NCI-H748 (cell line): Measurements from ENCODE around the gene PHPT1.
"Not testable (repeated sequence)": the region's sequence is repeated elsewhere in the genome, so short reads cannot be mapped to it uniquely, and the experiment has no call there.

ENCODE experiments used
- DNase-seq: peaks from one replicate; lab custom pipeline; 2025; ENCODE audit not compliant: unreplicated experiment; lab: John Stamatoyannopoulos, UW

PHPT1 gene

DNA sequence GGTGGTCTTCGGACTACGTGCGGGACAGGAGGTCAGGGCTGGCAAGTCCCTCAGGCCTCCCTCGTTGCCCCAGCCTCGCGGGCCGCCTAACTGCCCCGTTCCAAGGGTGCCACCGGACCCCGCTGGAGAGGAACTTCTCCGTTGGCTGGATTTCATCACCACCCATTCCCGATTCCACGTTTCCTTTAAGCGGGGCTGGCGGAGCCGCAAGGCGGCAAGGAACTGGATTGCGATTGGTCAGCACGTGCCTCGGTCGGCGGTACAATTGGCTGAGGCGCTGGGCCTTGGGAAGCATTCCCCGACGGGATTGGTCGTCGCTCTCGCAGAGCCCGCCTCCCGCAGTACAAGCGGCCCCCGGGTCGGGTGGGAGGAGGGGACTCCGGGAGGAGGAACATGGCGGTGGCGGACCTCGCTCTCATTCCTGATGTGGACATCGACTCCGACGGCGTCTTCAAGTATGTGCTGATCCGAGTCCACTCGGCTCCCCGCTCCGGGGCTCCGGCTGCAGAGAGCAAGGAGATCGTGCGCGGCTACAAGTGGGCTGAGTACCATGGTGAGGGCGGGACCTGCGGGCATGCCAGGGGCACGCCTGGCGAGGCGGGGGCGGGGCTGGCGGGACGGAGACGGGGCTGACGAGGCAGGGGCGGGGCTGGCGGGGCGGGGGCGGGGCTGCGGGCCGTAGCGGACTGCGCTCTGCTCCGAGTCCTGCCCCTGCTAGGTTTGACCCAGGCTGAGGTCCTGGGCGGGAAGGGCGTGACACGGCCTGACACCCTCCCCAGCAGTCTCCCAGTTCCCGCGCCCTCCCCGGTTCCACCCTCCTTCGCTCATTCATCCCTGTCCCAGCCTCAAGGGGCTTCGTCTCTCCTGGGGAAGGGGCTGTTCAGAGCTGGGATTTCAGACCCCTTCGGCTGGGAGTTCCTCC, at the start of gene PHPT1:
PHPT1 (plus strand) TSS at position 372 of the 922 bp plus-strand sequence; CDS start at position 394, 22 bp downstream.
- DNase-seq: peak; percentile 99

DNA sequence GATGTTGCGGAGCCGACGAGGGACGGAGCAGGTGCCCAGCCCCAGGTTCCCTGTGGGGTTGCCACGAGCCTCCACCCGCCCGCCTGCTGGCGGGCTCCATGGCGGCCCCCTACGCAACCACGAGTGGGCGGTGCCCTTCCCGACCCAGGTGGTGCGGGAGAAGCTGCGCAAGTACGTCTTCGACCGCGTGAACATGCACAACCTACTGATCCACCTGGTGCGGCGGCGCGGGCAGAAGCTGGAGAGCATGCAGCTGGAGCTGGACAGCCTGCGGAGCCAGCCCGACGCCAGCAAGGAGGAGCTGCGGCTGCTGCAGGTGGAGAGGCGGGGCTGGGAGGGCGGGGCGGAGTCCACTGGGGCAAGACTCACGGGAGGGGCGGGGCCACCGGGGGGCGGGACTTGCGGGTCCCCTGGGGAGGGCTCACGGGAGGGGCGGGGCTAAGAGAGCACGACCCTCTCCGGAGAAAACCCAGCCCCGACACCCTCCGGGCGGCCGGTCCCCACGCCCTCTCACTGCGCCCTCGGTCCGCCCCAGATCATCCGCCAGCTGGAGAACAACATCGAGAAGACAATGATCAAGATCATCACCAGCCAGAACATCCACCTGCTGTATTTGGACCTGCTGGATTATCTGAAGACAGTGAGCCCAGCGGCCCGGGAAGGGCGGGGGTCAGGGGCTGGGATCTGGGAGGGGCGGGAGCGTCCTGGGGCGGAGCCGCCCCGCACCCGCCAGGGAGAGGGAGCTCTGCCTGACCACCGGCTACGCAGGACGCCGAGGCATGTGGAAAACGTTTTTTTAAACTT, 49.2 kb upstream of the PHPT1 start:
- peak; percentile 93 for DNase-seq

DNA sequence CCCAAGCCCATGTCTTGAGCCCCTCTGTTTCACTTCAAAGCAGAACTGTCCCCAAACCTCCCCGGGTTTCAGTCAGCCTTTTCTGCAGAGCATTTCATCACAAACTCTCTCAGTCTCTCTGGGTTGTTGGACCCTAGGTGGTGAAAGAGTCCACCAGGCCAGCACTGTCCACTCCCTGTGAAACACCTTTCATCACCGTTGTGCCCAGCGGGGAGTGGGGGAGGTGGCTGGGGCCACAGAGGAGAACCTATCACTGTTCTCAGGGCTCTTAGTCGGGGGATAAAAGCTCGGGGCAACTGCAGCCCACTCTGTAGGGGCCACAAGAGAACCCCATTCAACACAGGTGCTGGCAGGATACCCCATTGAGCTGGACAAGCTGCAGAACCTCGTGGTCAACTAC, 46.9 kb upstream of the PHPT1 start:
- DNase-seq: no peak

DNA sequence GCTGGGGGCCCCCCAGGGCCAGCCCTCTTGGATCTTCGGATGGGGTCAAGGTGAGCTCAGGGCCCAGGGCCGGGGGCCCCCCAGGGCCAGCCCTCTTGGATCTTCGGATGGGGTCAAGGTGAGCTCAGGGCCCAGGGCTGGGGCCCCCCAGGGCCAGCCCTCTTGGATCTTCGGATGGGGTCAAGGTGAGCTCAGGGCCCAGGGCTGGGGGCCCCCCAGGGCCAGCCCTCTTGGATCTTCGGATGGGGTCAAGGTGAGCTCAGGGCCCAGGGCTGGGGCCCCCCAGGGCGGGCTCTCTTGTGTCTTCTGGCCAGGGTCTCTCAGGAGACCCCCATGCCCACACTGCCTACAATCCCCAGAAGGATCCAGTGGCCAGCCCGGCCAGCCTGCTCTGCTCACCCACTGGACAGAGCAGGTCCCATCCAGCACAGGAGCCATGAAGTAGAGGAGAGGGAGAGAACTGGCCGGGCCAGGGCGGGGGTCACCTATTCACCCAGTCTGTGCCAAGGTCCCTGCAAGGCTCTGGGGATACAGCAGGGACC, 46.1 kb upstream of the PHPT1 start:
- DNase-seq: not testable (repeated sequence)

DNA sequence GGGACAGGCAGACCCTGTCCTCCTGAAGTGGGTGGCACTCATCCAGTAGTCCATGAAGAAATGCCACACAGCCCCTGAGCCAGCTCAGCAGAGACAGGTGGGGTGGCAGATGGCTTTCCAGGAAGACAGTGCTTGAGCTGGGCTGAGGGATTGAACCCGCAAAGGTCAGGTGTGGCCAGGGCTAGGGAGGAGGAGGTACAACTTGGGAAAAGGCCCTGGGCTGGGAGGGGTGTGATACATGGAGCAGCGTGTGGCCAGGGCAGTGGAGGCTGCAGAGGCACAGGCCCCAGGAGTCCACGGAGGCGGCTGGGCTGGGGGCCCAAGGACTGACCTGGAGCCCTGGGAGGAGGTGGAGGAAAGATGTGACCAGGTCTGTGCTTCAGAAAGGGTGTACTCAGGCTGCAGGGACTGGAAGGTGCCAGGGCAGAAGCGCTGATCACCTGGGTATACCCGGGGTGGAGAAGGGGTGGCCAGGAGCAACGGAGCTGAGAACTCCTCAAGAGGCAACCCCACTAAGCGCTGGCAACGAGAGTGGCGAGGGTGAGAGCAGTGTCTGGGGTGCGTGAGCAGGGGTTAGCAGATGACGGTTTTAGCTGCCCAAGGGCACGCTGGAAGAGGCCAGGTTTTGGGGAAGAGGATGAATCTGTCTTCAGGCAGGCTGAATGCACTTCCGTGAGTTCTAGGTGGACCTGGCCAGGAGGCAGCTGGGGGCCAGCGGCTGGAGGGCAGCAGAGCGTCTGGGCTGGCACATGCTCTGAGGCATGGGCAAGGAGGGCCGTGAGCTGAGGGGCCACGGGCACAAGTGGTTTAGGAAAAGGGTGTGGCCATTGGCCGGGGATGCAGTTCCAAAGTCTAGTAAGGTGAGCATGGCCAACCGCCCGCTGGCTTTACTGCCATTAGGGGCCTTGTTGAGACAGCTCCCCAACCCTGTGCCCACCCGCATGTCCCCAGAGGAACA, 45.4 kb upstream of the PHPT1 start:
- no peak for DNase-seq

DNA sequence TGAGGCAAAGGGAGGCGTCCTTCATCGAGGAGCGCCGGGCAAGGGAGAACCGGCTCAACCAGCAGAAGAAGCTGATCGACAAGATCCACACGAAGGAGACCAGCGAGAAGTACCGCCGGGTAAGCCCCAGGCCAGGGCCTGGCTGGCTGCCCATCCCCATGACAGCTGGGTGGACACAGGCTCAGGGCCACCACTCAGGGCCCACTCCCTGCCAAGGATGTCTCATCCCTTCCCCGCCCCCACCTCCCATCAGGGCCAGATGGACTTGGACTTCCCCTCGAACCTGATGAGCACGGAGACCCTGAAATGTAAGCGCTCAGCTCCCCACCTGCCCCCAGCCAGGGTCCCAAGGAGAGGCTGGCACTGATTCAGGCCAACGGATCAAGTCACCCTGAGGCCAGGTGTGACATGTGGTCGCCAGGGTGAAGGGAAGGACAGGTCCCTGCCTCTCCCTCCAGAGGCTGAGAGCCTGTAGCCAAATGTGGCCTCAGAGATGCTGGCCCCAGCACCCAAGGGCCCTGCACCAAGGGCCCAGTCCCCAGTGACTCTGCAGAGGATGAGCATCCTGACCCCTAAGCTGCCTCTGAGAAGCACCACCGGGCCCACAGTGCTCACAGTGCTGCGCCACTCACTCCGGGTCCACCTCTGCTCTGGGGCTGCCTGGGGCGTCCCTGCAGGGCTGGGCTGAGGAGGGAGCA, 44.6 kb upstream of the PHPT1 start:
- DNase-seq: no peak

DNA sequence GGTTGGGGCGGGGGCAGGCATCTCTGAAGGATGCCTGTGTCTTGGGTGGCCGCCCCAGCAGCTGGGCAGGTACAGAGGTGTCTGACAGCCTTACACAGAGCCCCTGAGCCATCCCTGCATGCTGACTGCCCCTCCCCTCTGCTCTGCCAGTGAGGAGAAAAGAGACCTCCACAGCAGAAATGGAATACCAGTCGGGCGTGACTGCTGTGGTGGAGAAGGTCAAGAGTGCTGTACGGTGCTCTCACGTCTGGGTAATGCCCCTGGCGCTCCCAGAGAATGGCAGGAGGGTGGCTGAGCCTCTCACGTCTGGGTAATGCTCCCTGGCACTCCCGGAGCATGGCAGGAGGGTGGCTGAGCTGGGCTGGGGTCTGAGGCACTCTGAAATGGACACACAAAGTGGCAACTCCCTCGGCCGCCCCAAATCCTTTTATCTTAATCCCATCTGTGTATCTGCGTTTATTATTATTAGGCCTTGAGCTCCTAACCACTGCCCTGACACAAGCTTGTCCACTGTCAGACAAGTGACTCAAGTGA, 43.9 kb upstream of the PHPT1 start:
- DNase-seq: no peak

DNA sequence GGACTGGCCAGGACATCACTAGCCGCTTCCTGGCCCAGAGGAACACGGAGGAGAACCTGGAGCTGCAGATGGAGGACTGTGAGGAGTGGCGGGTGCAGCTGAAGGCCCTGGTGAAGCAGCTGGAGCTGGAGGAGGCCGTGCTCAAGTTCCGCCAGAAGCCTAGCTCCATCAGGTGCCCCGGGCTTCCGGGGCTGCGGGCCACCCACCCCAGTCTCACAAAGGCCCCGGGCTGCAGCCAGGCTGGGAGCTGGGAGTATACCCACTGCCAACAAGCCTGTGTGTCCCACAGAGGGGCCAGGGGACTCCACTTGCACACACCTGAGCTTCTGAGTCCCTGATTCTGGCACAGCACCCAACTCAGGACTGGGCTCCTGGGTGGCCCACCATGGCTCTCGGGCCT, 43.1 kb upstream of the PHPT1 start:
- no peak for DNase-seq

DNA sequence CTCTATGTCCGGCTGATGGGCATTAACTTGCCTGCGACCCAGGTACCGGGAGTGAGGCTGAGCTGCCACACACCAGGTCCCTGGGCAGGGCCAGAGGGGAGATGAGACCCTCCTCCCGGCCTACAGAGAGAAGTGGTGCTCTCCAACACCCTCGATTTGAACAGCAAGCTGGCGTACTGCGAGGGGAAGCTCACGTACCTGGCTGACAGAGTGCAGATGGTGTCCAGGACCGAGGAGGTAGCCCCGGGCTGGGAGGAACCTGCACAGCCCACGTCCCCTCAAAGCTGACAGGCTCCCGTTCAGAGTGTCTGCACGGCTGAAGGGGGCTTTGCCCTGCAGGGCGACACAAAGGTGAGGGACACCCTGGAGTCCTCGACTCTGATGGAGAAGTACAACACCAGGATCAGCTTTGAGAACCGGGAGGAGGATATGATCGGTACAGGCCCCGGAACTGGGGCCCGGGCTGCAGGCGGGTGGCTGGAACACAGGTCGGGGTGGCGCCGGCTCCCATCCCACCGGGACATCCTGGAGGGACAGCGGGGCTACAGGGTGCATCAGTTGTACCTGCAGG, 42.5 kb upstream of the PHPT1 start:
- DNase-seq: no peak

DNA sequence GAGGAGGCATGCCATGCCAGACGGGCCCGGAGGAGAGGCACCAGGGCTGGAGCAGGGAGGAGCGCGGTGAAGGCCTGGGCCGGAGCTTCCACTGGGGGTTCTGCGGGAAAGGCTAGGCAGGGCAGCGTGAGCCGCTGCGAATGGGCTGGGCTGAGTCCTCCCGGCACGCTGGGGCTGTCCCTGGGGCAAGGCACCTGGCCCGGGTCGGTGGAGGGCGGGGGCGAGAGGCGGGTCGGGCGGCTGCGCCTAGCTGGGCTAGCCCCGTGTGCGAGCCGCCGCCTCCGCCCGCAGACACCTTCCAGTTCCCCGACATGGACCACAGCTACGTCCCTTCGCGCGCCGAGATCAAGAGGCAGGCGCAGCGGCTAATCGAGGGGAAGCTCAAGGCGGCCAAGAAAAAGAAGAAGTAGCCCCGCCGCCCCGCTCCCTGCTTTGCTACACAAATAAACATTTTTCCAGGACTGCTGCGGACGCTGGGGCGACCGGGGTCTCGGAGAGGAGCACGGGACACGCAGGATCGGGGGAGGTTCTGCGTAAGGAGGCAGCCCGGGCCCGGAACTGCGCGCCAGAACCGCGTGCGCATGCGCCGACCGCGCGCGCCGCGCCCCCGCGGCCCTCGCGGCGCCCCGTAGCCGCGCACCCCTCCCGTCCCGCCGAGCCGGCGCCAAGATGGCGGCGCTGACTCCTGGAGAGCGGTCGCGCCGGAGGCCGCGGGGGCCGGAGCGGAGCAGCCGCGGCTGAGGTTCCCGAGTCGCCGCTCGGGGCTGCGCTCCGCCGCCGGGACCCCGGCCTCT, 41.7 kb upstream of the PHPT1 start, which contains the start of gene RABL6:
RABL6 (plus strand) TSS at position 668 of the 794 bp plus-strand sequence. CDS start 249 bp downstream, outside the sequence.
- DNase-seq: peak; percentile 84

DNA sequence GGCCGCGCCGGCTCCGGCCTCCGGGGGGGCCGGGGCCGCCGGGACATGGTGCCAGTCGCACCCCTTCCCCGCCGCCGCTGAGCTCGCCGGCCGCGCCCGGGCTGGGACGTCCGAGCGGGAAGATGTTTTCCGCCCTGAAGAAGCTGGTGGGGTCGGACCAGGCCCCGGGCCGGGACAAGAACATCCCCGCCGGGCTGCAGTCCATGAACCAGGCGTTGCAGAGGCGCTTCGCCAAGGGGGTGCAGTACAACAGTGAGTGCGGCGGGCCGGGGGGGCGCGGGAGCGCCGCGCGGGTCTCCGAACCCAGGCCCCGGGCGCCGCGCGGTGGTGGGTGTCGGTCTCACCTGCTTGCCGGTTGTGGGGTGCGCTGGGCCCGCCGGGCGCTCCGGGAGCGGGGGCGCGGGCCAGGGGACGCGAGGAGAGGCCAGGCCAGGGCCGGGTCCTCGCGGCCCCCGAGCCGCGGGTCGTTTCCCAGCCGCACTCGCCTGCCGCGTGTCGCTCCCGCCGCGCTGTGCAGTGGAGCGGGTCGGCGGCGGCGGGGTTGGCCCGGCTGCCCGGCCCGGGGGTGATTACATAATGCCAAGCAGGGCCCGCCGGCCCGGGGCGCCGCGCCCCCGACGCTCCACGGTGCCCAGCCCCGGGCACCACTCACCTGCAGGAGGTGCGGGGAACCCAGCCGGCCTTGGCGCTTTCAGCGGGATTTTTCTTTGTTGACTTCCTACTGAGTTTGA, 41.0 kb upstream of the PHPT1 start:
- DNase-seq: peak; percentile 35

DNA sequence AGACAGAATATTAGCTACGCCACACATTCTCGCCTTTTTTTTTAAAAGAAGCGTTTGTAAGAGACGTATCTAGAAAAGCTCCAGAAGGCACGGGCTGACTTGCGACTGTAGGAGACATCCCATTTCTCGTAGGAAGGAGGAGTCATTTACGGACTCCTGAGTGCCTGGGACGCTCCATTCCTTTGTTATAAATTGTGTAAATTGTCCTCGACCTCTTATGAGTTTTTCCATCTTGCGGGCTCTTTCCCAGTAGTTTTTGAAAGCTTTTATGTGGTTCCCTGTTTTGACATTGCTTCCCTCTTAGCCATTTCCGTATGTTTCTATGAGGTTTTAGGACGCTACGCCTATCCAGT, 40.4 kb upstream of the PHPT1 start:
- DNase-seq: no peak

DNA sequence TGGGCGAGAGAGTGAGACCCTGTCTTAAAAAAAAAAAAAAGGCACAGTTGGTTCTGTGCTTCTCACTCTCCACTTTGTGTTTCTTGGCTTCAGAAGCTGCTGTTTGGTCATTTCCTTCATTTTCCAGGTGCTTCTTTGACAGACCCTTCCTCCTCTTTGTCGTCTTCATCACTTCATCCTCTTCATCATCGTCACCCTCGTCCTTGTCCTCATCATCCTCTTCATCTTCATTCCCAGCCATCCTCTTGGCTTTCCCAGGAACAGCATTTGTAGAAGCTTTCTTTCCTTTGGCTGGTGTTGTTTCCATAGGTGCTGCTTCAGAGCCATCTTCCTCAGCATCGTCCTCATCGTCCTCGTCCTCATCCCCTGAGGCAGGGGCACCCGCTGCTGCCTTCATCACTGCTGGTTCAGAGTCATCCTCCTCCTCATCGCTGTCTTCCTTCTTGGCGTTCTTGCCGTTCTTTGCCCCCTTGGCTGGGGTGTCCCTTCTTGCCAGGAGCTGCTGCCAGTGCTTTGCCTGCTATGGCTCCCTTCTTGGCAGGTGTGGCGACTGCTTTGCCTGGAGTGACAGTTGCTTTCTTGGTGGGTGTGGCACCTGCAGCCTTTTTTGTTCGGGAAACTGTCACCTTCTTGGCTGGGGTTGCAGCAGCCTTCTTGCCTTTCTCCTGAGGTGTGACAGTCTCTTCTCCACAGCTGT, 34.3 kb upstream of the PHPT1 start:
- DNase-seq: no peak

DNA sequence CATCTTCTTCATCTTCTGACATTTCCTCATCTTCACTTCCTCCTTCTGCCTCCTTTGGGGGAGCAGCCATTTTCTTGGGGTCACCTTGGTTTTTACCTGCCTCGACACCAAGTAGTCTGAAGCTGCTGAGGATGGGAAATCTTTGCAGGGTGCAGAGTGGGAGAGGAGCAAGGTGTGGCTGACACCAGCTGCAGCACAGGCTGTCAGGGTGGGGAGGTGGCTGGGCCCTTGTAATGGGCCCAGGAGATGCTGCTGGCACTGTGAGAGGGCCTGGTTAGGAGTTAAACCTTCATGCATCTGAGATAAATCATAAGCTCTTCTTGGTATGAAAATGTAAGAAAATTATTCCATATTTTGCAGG, 33.8 kb upstream of the PHPT1 start:
- DNase-seq: no peak

DNA sequence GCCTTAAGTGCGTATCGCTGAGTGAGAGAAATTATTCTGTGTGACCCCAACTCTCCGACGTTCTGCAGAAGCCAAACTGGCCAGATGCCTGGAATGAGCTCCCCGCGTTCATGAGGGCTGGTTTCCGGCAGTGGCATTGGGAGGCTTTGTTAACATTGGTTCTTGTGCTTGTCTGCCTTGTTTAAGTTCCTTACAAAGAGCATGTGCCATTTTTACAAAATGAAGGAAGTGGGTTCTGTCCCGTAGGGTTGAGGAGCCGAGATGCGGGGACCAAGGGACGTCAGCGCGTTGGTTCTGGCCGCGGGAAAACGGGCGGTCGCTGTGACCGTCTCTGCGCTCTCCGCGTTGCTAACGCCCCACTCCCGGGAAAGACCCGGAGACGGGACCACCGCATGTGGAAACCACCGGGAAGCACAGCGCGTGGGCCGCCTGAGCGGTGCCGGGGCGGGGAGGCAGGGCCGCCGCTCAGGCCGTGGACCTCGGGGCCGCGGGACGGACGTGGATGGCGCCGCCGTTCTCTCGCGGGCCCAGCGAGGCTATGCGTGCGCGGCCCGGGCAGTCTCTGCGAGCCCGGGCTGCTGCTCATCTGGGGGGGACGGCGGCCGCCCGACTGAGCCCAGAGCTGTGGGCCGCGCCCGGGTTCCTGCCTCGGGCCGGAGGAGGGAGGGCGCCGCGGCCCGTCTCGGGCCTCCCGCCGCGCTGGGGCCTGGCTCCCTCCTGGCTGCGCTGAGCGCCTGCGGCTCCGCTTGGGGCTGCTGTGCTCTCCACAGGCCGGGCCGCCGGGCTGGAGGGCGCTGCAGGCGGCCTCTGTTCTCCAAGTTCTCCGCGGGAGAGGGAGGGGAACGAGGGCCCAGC, 28.0 kb upstream of the PHPT1 start:
- no peak for DNase-seq

DNA sequence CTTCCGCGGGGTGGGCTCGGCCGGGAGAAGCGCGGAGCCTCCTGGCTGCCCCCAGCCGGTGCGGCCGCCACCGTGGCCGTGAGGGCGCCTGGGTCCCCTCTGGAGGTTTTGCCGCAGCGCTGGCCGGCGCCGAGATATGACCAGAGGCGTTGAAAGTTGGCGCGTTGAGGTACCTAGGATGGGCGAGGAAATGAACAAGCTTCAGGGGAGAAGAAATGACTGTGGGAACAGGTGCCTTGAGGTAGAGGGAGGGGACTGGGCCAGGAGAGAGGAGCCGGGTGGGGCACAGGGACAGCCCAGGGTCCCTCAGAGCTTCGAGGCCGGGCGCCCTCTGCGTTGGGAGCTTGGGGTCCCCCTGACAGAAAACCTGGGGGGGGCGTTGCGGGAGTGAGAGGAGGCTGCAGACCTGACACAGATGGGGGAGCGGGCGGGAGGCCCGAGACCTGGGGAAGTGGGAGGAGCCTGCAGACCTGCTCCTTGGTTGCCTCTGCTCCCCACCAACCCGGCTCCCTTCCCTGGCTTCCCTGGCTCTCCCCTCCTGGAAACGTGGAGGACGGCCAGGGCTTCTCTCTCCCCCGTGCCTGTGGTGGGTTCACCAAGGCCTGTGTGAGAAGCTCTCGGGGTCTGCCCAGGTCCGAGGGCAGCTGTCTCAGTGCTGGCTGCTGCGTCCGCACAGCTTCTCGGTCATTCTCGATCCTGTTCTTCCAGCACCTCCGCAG, 27.2 kb upstream of the PHPT1 start:
- no peak for DNase-seq
